Activated naive CD4-positive, alpha-beta T cell (primary cell): ENCODE measurements around the gene BTNL8.

ENCODE experiments used
- DNase-seq, 4 experiments: peaks; one replicate each; lab custom pipeline; 2025; lab: John Stamatoyannopoulos, UW

The BTNL8 gene

GRCh38 chr5:180898621-180899246, at the start of gene BTNL8:
BTNL8 (plus strand) TSS chr5:180899159; CDS start chr5:180899311, 152 bp downstream.
- DNase-seq, result no peak

DNA sequence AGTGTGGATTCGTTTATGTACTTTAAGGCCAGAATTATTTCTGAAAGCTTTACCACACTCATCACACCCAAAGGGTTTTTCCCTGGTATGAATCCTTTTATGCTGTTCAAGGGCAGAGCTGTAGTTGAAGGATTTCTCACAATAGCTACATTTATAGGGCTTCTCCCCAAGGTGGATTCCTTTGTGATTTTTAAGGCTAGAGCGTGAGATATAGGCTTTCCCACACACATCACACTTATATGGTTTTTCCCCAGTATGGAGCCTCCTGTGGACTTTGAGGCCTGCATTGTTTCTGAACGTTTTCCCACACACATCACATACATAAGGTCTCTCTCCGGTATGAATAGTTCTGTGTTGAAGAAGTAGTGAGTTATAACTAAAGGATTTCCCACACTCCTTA, 49.1 kb upstream of the BTNL8 start:
- DNase-seq, result no peak

- DNase-seq, result no peak
These were observed 48.4 kb upstream of the BTNL8 start for GRCh38 chr5:180850434-180851078.

GRCh38 chr5:180852495-180852894, 46.5 kb upstream of the BTNL8 start:
- no peak for DNase-seq

GRCh38 chr5:180853121-180853847, 45.7 kb upstream of the BTNL8 start:
- DNase-seq, result no peak

GRCh38 chr5:180853848-180854176, 45.1 kb upstream of the BTNL8 start:
- no peak for DNase-seq

DNA sequence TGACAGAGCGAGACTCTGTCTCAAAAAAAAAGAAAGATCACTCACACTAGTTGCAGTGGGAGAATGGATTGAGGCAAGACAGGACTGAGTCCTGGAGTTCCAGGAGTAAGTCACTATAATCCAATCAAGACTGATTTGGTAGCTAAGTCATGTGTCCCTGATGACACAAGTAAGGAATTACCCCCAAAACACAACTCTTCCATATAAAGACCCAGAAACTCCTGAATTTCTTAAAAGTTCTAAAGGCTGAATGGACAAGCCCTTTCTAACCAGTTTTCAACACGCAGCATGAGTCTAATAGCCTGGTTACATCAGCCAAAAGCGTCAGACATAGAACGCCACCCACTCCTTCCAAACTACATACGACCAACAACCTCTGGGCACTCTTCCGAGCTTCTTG, 40.4 kb upstream of the BTNL8 start:
- no peak for DNase-seq

DNA sequence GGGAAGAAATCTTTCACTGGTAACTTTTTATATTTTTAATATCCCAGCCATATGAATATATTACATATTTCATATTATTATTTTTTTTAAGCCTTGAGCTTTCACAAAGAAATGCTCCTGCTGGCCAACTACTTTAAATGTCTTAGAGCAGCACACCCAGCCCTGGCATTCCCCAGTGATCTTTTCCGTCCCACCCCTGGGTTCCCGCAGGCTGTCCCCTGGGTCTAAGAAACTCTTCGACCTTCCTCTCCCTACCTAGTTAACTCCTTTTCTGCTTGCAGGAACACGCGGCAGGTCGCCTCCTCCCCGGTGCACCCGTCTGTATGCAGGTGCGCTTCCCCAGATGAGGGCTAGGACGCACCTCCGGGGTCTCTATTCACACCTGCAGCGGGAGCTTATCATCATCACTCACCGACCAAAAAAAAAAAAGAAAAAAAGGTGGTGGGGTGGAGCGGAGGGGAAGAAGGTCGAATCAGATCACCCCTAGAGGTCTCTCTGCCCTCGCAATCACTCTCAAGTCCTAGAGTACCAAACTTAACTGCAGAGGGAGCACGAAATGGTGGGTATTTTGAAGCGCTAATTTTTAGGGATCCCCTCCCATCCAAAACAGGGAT, 38.6 kb upstream of the BTNL8 start:
- peak in 1 of 4 experiments; percentile 35 for DNase-seq

DNA sequence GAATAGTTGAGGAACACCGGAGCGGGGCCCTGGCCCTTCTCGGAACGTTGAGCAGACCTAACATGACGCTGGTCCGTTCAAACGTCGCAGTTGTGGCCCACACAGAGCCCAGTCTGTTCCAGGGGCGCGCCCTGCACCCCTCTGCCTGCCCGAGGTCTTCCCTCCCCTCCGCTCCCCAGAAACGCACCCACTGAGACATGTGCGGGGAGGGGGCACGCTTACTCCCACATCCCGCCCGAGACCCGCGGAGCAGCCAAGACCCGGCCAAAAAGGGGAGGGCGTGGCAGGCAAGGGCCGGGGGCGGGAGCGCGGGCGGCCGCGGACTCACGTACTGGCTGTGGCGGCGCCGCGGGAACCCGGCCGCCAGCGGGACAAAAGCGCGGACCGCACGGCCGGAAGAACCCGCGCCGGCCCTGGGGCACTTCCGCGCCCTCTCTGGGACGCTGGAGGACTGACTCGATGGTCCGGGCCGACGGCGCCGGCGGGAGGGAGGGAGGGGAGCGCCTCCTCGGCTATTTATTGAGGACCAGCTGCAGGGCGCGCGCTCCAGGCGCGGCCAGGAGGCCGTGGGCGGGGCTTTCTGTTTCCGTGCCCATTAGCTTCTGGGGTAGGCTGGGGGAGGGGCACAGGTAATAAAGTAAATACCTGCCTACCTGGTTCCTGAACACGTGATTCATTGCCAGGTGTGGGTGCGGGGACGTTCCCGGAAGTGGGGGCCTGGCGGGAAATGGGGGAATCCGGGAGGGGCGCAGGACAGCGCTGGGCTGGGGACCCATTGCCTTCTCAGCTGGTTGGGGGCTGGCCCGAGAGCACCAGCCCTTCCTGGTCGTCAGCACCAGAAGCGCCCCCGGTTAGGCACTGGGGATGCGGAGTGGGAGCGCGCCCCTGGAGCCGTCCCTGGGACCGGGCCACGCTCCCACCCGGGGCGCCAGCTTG, 37.8 kb upstream of the BTNL8 start, which contains the start of gene ZFP62:
ZFP62 (minus strand) TSS at position 390 of the 936 bp plus-strand sequence; CDS start at position 333, 57 bp downstream.
- peak; percentile 53 to 84 (median 70) for DNase-seq

DNA sequence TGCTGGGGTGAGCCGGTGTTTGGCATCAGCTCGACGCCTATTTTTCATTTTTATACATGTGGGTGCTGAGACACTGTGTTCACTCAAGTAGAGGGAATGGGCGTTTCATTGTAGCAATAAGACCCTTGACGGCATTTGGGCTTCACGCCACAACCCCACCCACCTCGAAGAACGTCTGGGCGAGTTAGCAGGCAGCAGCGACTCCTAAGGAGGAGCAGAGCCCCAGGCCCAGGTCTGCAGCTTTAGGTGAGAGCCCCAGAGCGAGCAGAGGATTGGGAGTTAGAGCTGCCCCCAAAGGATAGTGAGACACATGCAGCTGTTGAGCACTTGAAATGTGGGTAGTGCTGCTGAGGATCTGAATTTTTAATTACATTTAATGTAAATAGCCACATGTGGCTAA, 36.3 kb upstream of the BTNL8 start:
- DNase-seq, result no peak

GRCh38 chr5:180865981-180866695, 32.8 kb upstream of the BTNL8 start:
- DNase-seq, result no peak

DNA sequence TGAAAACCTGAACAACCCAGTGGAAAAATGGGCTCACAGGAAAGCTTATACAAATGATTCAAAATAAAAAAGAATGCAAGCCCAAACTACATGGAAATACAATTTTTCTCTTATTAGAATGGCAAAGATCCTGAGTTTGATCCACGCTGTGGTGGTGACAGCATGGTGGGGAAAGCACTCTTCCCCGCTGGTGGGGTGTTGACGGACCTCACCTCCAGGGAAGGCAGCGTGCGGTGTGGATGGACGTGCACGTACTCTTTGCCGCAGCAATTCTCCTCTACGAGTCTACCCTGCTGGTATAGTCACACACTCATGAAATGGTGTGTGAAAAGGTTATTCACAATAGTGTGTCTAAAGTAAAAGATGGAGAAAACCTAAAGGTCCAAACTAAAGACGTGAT, 32.0 kb upstream of the BTNL8 start:
- DNase-seq, result no peak

GRCh38 chr5:180868960-180869359, 30.0 kb upstream of the BTNL8 start:
- DNase-seq, result peak in 3 of 4 experiments; percentile 5 to 30 (median 30)

DNA sequence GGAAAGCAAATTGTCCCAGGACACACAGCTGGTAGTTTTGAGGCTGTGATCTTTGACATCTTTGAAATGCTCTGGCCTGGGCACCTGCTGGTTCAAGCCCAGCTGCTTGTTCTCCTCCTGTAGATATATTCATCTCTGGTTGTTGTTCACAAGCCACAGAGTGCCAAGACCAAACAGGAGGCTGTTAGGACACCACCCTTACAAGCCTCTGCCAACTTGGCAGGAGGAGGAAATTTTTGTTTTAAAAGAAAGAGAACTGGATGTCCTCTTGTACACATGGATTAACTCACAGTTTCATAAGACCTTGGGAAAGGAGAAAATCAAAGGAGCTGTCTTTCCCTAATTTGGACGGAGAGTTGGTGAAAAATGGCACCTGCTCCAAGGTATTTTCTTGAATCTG, 29.4 kb upstream of the BTNL8 start:
- no peak for DNase-seq

GRCh38 chr5:180870276-180871068, 28.5 kb upstream of the BTNL8 start:
- no peak for DNase-seq

- DNase-seq, result no peak
These were observed 26.5 kb upstream of the BTNL8 start for GRCh38 chr5:180872419-180872818.

DNA sequence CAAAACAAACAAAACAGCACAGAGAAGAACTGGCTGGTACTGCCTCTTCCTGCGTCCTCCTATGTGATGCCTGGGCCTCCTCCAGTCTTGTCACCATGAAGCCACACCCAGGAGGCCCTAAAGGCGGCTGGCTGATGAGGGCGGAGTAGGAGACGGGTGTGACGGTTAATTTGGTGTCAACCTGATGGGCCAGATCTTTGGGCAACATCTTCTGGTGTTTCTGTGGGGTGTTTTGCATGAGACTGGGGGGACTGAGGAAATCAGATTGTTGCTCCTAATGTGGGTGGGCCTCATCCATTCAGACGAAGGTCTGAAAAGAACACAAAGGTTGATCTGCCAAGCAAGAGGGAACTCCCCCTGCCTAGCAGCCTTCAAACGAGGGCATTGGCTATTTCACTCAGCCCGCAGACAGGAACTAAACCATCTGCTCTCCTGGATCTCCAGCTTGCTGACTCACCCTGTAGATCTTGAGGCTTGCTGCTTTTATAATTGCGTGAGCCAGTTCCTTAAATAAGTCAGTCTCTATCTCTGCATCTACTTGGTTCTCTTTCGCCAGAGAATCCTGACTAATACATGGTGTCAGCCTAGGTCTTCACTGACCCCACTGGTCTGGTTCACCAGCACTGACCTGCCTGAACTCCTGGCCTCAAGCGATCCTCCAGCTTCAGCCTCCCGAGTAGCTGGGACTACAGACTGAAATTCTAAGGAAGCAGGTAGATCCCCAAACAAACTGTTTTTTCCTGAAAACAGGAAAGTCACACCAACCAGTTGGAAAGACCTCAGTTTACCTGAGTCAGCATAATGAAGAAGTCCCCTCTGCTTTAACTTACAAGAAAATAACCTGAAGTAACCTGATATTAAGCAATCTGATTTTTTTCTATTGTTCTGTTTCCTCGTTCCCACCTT, 25.1 kb upstream of the BTNL8 start:
- no peak for DNase-seq

- no peak for DNase-seq
These were observed 24.0 kb upstream of the BTNL8 start for GRCh38 chr5:180874804-180875582.
